ENCODE data around the gene OTOF.

OTOF gene

GRCh38 chr2:26422947-26423629 lies 54.8 kb downstream of the OTOF start:
- TF ChIP-seq FOXP2 (optimal IDR thresholded peaks at IDR 0.05; ENCODE audit: borderline replicate concordance, extremely low read depth, extremely low read length, insufficient read depth): no peak
- no peak for TF ChIP-seq SIN3A (IDR thresholded peaks at IDR 0.05; ENCODE audit: borderline replicate concordance, insufficient read depth, low read length)
- no peak for TF ChIP-seq TAF1 (IDR thresholded peaks at IDR 0.05; ENCODE audit: borderline replicate concordance, insufficient read depth, low read length)
- TF ChIP-seq, protein P1, sequence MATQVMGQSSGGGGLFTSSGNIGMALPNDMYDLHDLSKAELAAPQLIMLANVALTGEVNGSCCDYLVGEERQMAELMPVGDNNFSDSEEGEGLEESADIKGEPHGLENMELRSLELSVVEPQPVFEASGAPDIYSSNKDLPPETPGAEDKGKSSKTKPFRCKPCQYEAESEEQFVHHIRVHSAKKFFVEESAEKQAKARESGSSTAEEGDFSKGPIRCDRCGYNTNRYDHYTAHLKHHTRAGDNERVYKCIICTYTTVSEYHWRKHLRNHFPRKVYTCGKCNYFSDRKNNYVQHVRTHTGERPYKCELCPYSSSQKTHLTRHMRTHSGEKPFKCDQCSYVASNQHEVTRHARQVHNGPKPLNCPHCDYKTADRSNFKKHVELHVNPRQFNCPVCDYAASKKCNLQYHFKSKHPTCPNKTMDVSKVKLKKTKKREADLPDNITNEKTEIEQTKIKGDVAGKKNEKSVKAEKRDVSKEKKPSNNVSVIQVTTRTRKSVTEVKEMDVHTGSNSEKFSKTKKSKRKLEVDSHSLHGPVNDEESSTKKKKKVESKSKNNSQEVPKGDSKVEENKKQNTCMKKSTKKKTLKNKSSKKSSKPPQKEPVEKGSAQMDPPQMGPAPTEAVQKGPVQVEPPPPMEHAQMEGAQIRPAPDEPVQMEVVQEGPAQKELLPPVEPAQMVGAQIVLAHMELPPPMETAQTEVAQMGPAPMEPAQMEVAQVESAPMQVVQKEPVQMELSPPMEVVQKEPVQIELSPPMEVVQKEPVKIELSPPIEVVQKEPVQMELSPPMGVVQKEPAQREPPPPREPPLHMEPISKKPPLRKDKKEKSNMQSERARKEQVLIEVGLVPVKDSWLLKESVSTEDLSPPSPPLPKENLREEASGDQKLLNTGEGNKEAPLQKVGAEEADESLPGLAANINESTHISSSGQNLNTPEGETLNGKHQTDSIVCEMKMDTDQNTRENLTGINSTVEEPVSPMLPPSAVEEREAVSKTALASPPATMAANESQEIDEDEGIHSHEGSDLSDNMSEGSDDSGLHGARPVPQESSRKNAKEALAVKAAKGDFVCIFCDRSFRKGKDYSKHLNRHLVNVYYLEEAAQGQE (IDR thresholded peaks at IDR 0.05; ENCODE audit: insufficient read depth in 1 of 2, low read depth in 2 of 2, low read length in 2 of 2): no peak
- no peak for TF ChIP-seq POLR2AphosphoS5 (IDR thresholded peaks at IDR 0.05; ENCODE audit: low read depth, low read length)

DNA sequence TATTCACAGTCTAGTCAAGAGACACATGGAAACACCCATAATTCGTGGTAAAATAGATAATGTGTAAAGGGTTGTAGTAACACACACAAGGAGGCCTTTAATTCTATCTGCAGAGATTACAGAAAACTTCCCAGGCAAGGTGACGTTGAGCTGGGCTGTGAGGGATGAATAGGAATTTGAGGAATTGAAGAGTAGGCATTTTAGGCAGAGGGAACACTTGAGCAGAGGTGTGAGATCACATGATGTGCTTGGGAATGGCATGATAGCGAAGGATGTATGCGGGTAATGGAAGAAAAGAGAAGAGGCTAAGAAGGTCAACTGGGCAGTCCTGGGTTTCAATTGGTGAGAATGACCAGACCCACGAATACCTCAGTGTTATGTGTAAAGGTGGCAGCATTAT lies 56.0 kb downstream of the OTOF start:
- TF ChIP-seq, protein P1 (IDR thresholded peaks at IDR 0.05; ENCODE audit: insufficient read depth in 1 of 2, low read depth in 2 of 2, low read length in 2 of 2): no peak
- TF ChIP-seq TAF1 (IDR thresholded peaks at IDR 0.05; ENCODE audit: borderline replicate concordance, insufficient read depth, low read length): no peak
- no peak for TF ChIP-seq SIN3A (IDR thresholded peaks at IDR 0.05; ENCODE audit: borderline replicate concordance, insufficient read depth, low read length)
- no peak for TF ChIP-seq POLR2AphosphoS5 (IDR thresholded peaks at IDR 0.05; ENCODE audit: low read depth, low read length)

DNA sequence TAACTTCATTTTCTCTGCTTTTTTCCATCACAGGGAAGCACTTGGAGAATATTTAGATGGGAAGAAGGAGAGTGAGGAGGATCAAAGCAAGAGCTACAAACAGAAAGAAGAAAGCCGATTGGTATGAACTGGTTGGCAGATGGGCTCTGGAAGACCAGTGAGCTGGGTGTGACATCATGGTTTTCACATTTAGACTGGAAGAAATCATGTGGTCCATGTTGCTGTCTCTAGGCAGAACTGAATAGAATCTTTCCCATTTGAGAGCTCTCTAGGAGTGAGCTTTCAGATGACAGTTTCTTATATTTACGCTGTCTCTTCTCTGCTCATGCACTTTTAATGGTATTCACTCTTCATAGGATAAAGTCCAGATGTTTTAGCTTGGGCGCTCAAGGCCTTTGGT lies 63.6 kb downstream of the OTOF start:
- TF ChIP-seq TAF1 (IDR thresholded peaks at IDR 0.05; ENCODE audit: borderline replicate concordance, insufficient read depth, low read length): no peak
- TF ChIP-seq, protein P1 (IDR thresholded peaks at IDR 0.05; ENCODE audit: insufficient read depth in 1 of 2, low read depth in 2 of 2, low read length in 2 of 2): no peak
- no peak for TF ChIP-seq SIN3A (IDR thresholded peaks at IDR 0.05; ENCODE audit: borderline replicate concordance, insufficient read depth, low read length)
- no peak for TF ChIP-seq FOXP2 (optimal IDR thresholded peaks at IDR 0.05; ENCODE audit: borderline replicate concordance, extremely low read depth, extremely low read length, insufficient read depth)
- TF ChIP-seq POLR2AphosphoS5 (IDR thresholded peaks at IDR 0.05; ENCODE audit: low read depth, low read length): no peak

GRCh38 chr2:26412091-26412673 lies 65.7 kb downstream of the OTOF start:
- TF ChIP-seq TAF1 (IDR thresholded peaks at IDR 0.05; ENCODE audit: borderline replicate concordance, insufficient read depth, low read length) (no peak), SIN3A (IDR thresholded peaks at IDR 0.05; ENCODE audit: borderline replicate concordance, insufficient read depth, low read length) (no peak), FOXP2 (optimal IDR thresholded peaks at IDR 0.05; ENCODE audit: borderline replicate concordance, extremely low read depth, extremely low read length, insufficient read depth) (no peak), POLR2AphosphoS5 (IDR thresholded peaks at IDR 0.05; ENCODE audit: low read depth, low read length) (no peak)
- TF ChIP-seq, protein P1 (IDR thresholded peaks at IDR 0.05; ENCODE audit: insufficient read depth in 1 of 2, low read depth in 2 of 2, low read length in 2 of 2): no peak

All from PFSK-1 (cell line).